Muscle of arm (tissue), 14 donors: Measurements from ENCODE around the gene CHCHD4. TPM values are rescaled to one million over a fixed set of nuclear protein-coding genes. Genes with fewer than 3 reads are reported as not detected.

Experiments used
- DNase-seq: peaks from one replicate; pipeline ENCODE4 v3.0.0-alpha.2; 2013
- long read RNA-seq, 11 donors: transcript quantifications; one replicate each; lab custom pipeline, GENCODE V29; 2026
- polyA plus RNA-seq, 12 donors: library from polyadenylated mRNA; unstranded; fragments of 120-200 nt; gene quantifications; one replicate each; pipeline ENCODE4 v1.2.1, GENCODE V29; 2013; ENCODE audit not compliant: insufficient read length in 12 of 12

Gene CHCHD4
- 10 to 100 TPM in 10 of 12 donors, not detected in 2; 10.5 to 15.8 (median 14.5) TPM for polyA plus RNA-seq
- long read RNA-seq, donor 1, transcript CHCHD4-202 (3 exons, 1,405 nt) = major isoform, 8 of 8 reads
- long read RNA-seq, donor 1, partial matches to known transcripts = 0 of 8 reads
- long read RNA-seq, donor 1, other reads (novel, unspliced or antisense) = 0 of 8 reads
- long read RNA-seq, donor 2, transcript CHCHD4-202 (3 exons, 1,405 nt) = major isoform, 10 of 15 reads
- long read RNA-seq, donor 2, transcript CHCHD4-201 (4 exons, 1,603 nt) = minor isoform, 5 of 15 reads
- long read RNA-seq, donor 2, partial matches to known transcripts = 0 of 15 reads
- long read RNA-seq, donor 2, other reads (novel, unspliced or antisense) = 0 of 15 reads
- long read RNA-seq, donor 3, partial matches to known transcripts = 0 of 4 reads
- long read RNA-seq, donor 3, other reads (novel, unspliced or antisense) = 0 of 4 reads
- long read RNA-seq, donor 4, partial matches to known transcripts = 0 of 2 reads
- long read RNA-seq, donor 4, other reads (novel, unspliced or antisense) = 0 of 2 reads
- long read RNA-seq, donor 5, transcript CHCHD4-201 (4 exons, 1,603 nt) = major isoform, 7 of 59 reads
- long read RNA-seq, donor 5, partial matches to known transcripts = 21 of 59 reads
- long read RNA-seq, donor 5, other reads (novel, unspliced or antisense) = 27 of 59 reads
- long read RNA-seq, donor 6, partial matches to known transcripts = 0 of 5 reads
- long read RNA-seq, donor 6, other reads (novel, unspliced or antisense) = 0 of 5 reads
- long read RNA-seq, donor 7, partial matches to known transcripts = 0 of 4 reads
- long read RNA-seq, donor 7, other reads (novel, unspliced or antisense) = 0 of 4 reads
- long read RNA-seq, donor 8, transcript CHCHD4-202 (3 exons, 1,405 nt) = major isoform, 11 of 16 reads
- long read RNA-seq, donor 8, transcript CHCHD4-201 (4 exons, 1,603 nt) = minor isoform, 5 of 16 reads
- long read RNA-seq, donor 8, partial matches to known transcripts = 0 of 16 reads
- long read RNA-seq, donor 8, other reads (novel, unspliced or antisense) = 0 of 16 reads
- long read RNA-seq, donor 9, transcript CHCHD4-202 (3 exons, 1,405 nt) = major isoform, 6 of 7 reads
- long read RNA-seq, donor 9, partial matches to known transcripts = 0 of 7 reads
- long read RNA-seq, donor 9, other reads (novel, unspliced or antisense) = 0 of 7 reads
- long read RNA-seq, donor 10, transcript CHCHD4-202 (3 exons, 1,405 nt) = major isoform, 6 of 7 reads
- long read RNA-seq, donor 10, partial matches to known transcripts = 0 of 7 reads
- long read RNA-seq, donor 10, other reads (novel, unspliced or antisense) = 0 of 7 reads
- long read RNA-seq, donor 11, partial matches to known transcripts = 0 of 5 reads
- long read RNA-seq, donor 11, other reads (novel, unspliced or antisense) = 0 of 5 reads

DNA sequence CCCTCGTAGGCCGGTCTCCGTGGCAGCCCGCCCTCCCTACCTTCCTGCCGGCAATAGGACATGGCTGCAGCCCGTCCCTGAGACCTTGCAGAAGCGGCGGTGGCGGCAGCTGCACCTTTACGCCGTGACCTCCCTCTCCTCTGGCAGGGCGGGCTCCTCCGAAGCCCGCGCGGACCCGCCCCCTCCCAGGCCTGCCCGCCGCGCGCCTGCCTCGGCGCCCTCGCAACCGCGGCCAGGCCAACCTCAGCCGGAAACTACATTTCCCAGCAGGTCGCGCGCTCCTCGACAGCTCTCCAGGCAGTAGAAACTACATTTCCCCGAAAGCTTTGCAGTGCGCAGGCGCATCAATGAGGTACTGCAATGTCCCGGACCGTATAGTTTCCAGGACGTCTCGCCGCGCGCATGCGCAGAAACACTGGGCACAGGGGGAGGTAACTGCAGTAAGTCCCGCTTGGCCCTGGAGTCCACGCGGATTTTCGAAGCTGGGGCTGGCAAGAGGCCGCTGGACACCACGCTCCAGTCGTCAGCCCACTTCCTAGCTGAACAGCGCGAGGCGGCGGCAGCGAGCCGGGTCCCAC lies at the start of gene CHCHD4, which contains the start of gene TMEM43:
Gene CHCHD4 (minus strand): TSS at position 256 of the 578 bp plus-strand sequence. CDS start 194 bp downstream, at position 62.
Gene TMEM43 (plus strand): TSS at position 438 of the 578 bp plus-strand sequence. CDS start 142 bp downstream, outside the sequence.
- peak; percentile 100 for DNase-seq

- DNase-seq = no peak
These were observed 47.8 kb upstream of the CHCHD4 start for GRCh38 chr3:14172496-14172895.

GRCh38 chr3:14170531-14171159 lies 46.0 kb upstream of the CHCHD4 start:
- no peak for DNase-seq

- DNase-seq = no peak
These were observed 45.2 kb upstream of the CHCHD4 start for GRCh38 chr3:14169871-14170270.

GRCh38 chr3:14169435-14169834 lies 44.8 kb upstream of the CHCHD4 start:
- DNase-seq = no peak

DNA sequence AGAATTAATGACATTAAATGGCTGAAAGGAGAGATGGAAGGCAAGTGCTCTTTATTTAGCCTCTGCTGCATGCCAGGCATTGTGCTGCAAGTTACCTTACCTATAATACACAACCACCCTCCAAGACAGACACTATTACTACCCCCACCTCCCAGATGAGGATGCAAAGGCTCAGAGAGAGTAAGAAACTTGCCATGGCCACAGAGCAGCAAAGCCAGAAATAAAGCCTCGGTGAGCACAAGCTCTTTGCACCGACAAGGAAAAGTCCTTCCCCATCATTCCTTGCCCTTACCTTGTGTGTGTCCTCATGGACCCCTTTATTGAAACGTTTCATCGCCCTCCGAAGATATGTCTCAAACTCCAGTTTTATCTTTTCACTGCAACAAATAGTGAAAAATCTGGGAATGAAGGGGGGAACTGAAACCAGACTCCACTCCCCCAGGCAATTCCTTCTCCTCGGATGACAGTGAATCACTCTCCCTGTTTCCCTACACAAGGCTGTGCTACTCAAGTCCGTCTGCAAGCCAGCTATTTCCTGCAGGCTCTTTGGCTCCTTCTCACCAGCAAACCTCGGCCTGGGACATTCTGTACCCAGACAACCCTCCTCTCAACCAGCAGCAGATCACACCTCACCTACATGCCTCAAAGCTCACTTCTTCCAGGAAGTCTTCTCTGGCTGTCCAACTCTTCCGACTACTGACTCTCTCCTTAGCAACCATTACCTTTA lies 42.4 kb upstream of the CHCHD4 start:
- no peak for DNase-seq

- no peak for DNase-seq
These were observed 37.5 kb upstream of the CHCHD4 start for GRCh38 chr3:14162178-14162577.

- no peak for DNase-seq
These were observed 36.6 kb upstream of the CHCHD4 start for GRCh38 chr3:14161282-14161681.

- no peak for DNase-seq
These were observed 34.8 kb upstream of the CHCHD4 start for GRCh38 chr3:14159426-14159825.

- no peak for DNase-seq
These were observed 33.7 kb upstream of the CHCHD4 start for GRCh38 chr3:14158370-14158769.

DNA sequence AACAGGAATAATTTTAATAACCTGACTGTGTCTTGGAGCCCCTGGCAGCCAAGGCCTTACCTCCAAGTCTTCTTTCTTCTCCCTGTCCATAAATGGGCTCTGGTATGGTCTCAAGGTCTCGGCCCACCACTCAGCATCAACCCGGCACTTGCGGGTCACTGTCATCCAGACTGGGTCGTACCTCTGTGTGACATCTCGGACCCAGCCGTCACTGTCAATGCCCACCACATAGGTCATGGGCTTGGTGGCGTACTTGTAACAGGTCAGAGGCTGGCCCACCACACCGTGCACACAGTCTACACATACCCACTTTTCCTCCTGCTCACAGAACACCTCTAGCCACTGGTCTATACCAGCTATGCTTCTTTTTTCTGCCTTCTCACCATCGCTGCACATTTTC lies 33.3 kb upstream of the CHCHD4 start:
- no peak for DNase-seq

DNA sequence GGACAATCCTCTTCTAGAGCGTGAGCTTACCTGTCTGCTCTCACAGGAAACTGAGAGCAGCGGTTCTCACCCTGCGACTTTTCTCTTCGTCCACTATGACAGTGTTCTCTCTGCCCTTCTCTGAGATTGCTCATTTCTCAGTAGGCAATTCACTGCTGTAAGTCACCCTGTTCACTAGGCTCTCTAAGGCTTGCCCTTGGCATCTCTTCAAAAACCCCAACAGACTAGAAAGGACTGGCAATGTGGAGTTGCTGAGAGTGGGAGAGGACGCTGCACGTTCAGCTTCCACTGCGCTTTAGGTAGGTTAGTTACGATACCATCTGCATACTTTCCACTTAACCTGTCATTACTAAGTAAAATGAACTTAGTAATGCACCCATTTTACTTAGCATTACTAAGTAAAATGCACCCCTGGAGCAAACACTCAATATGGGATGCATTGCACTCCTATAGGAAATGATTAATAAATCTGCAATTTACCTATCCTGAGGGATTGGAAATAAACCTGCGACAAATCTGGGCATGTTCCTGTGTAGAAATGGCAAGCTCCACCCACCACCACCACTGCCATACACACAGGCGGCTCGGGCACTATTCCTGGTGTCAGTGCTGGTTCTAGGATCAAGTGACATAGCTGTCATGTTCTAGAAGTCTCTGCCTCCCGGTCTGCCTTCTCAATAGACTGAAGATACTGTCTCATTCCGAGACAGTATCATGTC lies 32.3 kb upstream of the CHCHD4 start:
- DNase-seq = no peak

DNA sequence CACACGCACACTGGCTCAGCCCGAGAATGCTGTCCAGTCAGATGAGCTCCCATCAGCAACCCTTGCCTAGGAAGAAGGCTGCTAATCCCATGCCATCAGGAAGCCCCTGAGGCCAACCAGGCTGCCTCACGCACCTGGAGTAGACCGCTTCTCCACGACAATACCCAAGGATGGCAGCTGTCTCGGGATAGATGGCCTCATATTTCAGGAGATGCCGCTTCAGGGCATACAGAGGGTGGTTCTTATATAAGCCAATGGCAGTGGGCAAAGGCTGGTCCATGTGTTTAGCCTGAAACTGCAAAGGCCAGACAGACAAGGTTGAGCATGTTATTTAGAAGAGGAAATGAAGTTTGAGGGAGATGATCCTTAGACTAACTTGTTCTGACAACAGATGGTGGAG lies 31.5 kb upstream of the CHCHD4 start:
- DNase-seq = no peak

DNA sequence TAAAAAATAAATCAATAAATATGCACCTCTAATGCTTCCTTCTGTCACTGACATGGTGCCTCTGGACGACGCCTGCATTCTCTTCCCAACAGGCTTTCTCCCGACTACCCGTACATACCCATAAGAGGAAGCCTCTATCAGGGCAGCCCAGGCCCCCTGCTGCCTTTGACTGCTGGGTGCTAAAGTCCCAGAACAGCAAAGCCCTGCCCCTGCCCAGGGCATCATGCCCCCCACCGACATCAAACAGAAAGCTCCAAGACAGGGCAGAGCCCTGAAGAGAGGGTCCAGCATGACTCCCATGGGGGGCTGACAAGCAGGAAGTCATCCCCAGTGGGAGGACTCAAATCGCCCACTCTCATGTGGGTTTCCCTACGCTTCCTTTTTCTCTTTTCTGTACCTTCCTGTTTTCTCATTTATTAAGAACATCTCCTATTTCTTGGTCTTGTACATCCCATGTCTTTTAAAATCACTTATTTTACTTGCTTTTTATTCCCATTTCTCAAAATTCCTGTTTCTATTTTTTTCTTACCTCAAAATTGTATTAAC lies 30.3 kb upstream of the CHCHD4 start:
- no peak for DNase-seq

GRCh38 chr3:14154276-14154675 lies 29.6 kb upstream of the CHCHD4 start:
- DNase-seq = no peak

- no peak for DNase-seq
These were observed 29.0 kb upstream of the CHCHD4 start for GRCh38 chr3:14153663-14154062.

DNA sequence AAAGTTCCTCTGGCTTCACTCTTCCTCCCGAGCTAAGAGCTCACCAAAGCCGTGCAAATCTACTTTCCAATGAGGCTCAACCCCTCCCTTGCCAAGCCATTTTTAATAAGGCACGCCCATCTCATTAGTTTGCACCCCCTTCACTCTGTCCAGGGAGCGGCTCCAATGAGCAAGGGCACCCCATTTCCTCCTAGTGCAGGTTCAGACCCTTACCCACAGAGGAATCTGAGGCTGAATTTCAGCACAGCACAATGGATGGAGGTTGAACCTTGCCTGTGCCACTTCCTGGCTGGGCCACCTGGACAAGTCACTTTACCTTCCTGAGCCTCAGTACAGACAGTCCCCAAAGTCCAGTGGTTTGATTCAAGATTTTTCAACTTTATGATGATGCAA lies 28.3 kb upstream of the CHCHD4 start:
- no peak for DNase-seq

GRCh38 chr3:14152233-14152962 lies 27.7 kb upstream of the CHCHD4 start:
- no peak for DNase-seq
